CD4-positive, CD25-positive, alpha-beta regulatory T cell (primary cell): ENCODE measurements around the gene GLMP. TPM values are rescaled to one million over a fixed set of nuclear protein-coding genes. Genes with fewer than 3 reads are reported as not detected.
"Not testable (repeated sequence)": the region's sequence is repeated elsewhere in the genome, so short reads cannot be mapped to it uniquely, and the experiment has no call there.

Source experiments
- ATAC-seq, 2 donors: fragments of 150-1000 bp; cut with Tn5 transposase; one replicate each; pipeline ENCODE4 v1.10.0; 2021; ENCODE audit warnings: low read depth in 2 of 2, moderate number of reproducible peaks in 2 of 2, moderate library complexity in 1 of 2
- DNase-seq, 3 donors: peaks; one replicate each; pipeline versions ENCODE4 v3.0.0 to v3.0.0-alpha.2; 2012 to 2022; ENCODE audit warnings: mixed read lengths in 1 of 3
- H3K27ac ChIP-seq: one replicate; pipeline ENCODE4 v1.7.0; 2013; ENCODE audit warnings: mild to moderate bottlenecking, low read length; ENCODE audit not compliant: insufficient read depth, poor library complexity, severe bottlenecking
- H3K27me3 ChIP-seq: one replicate; pipeline ENCODE4 v1.7.0; 2013; ENCODE audit warnings: low read length; ENCODE audit not compliant: control insufficient read depth, insufficient read depth
- H3K36me3 ChIP-seq: one replicate; pipeline ENCODE4 v1.7.0; 2013; ENCODE audit warnings: mild to moderate bottlenecking, low read length, moderate library complexity; ENCODE audit not compliant: control insufficient read depth, insufficient read depth
- H3K4me1 ChIP-seq: 2 replicates; pipeline ENCODE4 v1.7.0; 2013; ENCODE audit warnings: mild to moderate bottlenecking, low read length; ENCODE audit not compliant: insufficient read depth, control insufficient read depth, poor library complexity, severe bottlenecking
- H3K4me3 ChIP-seq: one replicate; pipeline ENCODE4 v1.7.0; 2013; ENCODE audit warnings: low read depth, mild to moderate bottlenecking, low read length, moderate library complexity
- H3K9me3 ChIP-seq, 2 experiments: 1 replicate in 1 of 2; 2 replicates in 1 of 2; pipeline ENCODE4 v1.7.0; 2013; ENCODE audit warnings: low read length in 2 of 2, mild to moderate bottlenecking in 1 of 2, moderate library complexity in 1 of 2; ENCODE audit not compliant: control insufficient read depth in 2 of 2
- H3K27ac Mint-ChIP-seq, 3 donors: one replicate each; pipeline ENCODE4 v1.8.0; 2020 to 2022; ENCODE audit warnings: mild to moderate bottlenecking in 3 of 3, mixed read lengths in 3 of 3, moderate library complexity in 2 of 3
- H3K27me3 Mint-ChIP-seq: one replicate; pipeline ENCODE4 v1.8.0; 2022; ENCODE audit warnings: mild to moderate bottlenecking, mixed read lengths
- H3K36me3 Mint-ChIP-seq: one replicate; pipeline ENCODE4 v1.8.0; 2020; ENCODE audit warnings: mixed read lengths
- H3K4me1 Mint-ChIP-seq, 4 donors: one replicate each; pipeline ENCODE4 v1.8.0; 2020 to 2022; ENCODE audit warnings: mixed read lengths in 4 of 4, mild to moderate bottlenecking in 1 of 4
- H3K4me3 Mint-ChIP-seq, 4 donors: one replicate each; pipeline ENCODE4 v1.8.0; 2020 to 2022; ENCODE audit warnings: mild to moderate bottlenecking in 4 of 4, mixed read lengths in 4 of 4, moderate library complexity in 3 of 4
- H3K9me3 Mint-ChIP-seq, 7 donors: one replicate each; pipeline ENCODE4 v1.8.0; 2020 to 2022; ENCODE audit warnings: mixed read lengths in 7 of 7, mild to moderate bottlenecking in 3 of 7, moderate library complexity in 2 of 7
- polyA plus RNA-seq, 4 donors: library from polyadenylated mRNA; unstranded; fragments of 300-500 nt; fragmentation: Illumina TruSeq; gene quantifications; one replicate each; pipeline ENCODE4 v1.2.3, GENCODE V29; 2021
- total RNA-seq: library from RNA; stranded (reverse); gene quantifications from one replicate; pipeline ENCODE4 v1.2.3, GENCODE V29; 2022

GLMP gene
- total and polyA plus RNA-seq, 5 donors from 2014 or later, result 29.8 to 45.9 (median 36.5) TPM

DNA sequence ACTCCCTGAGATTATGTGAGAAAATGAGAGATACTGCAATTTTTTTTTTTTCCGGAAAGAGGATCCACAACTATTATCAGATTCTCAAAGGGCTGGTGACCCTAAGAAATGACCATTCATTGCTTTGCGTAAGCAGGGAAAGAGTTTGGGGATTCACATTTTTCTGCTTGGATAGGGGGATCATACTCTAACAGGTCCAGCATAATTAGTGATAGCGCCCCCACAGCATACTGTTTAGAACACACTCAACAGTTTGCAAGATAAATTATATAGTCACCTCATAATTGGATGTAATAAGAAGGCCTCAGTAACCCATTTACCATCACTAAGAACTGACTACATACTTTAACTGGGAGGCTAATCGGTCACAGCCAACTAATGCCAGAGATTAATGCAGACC lies 40.8 kb upstream of the GLMP start:
- Histone ChIP-seq H3K27me3 (no peaks in the 10 kb centered on the region), H3K4me1 (peaks cover 18% of the 10 kb centered on the region), H3K27ac (no peak overlapping the region), H3K36me3 (peaks cover 40% of the 10 kb centered on the region), H3K4me3 (peak overlapping the region; percentile 94), H3K9me3 (no peaks in the 10 kb centered on the region)
- Mint-ChIP-seq H3K9me3 (no peaks in the 10 kb centered on the region), H3K27ac (peak overlapping the region in 2 of 3 donors; percentile 31 to 99), H3K27me3 (no peaks in the 10 kb centered on the region), H3K4me3 (peak overlapping the region; percentile 91 to 99 (median 98)), H3K36me3 (peaks cover 17% of the 10 kb centered on the region), H3K4me1 (peaks cover 14 to 47% (median 37%) of the 10 kb centered on the region in 4 donors)
- ATAC-seq (no peak), DNase-seq (peak in 1 of 3 donors; percentile 35)

- not testable (repeated sequence) for H3K9me3 ChIP-seq, H3K4me3 ChIP-seq, H3K27ac ChIP-seq, H3K27ac Mint-ChIP-seq, H3K27me3 Mint-ChIP-seq, H3K4me1 Mint-ChIP-seq, ATAC-seq, H3K4me1 ChIP-seq, DNase-seq, H3K4me3 Mint-ChIP-seq, H3K9me3 Mint-ChIP-seq, H3K27me3 ChIP-seq
- peaks cover 61% of the 10 kb centered on the region for H3K36me3 ChIP-seq
- peaks cover 25% of the 10 kb centered on the region for H3K36me3 Mint-ChIP-seq
Measured at GRCh38 chr1:156323179-156323578, 27.7 kb upstream of the GLMP start.

GRCh38 chr1:156320560-156320959 lies 25.1 kb upstream of the GLMP start:
- H3K27me3 Mint-ChIP-seq, result no peaks in the 10 kb centered on the region
- H3K9me3 Mint-ChIP-seq, result no peaks in the 10 kb centered on the region
- peaks cover 0 to 4% (median 0%) of the 10 kb centered on the region in 4 donors for H3K4me1 Mint-ChIP-seq
- H3K27ac Mint-ChIP-seq, result peak overlapping the region in 1 of 3 donors; percentile 84
- ATAC-seq (no peak), DNase-seq (no peak)
- no peak overlapping the region for H3K4me3 ChIP-seq
- H3K36me3 Mint-ChIP-seq, result peaks cover 40% of the 10 kb centered on the region
- H3K27ac ChIP-seq, result no peak overlapping the region
- no peaks in the 10 kb centered on the region for H3K27me3 ChIP-seq
- H3K36me3 ChIP-seq, result peaks cover 85% of the 10 kb centered on the region
- H3K4me3 Mint-ChIP-seq, result no peak overlapping the region
- no peaks in the 10 kb centered on the region for H3K4me1 ChIP-seq
- no peaks in the 10 kb centered on the region for H3K9me3 ChIP-seq

GRCh38 chr1:156319664-156320063 lies 24.2 kb upstream of the GLMP start:
- no peaks in the 10 kb centered on the region for H3K9me3 Mint-ChIP-seq
- H3K4me1 Mint-ChIP-seq, result peaks cover 0 to 2% (median 0%) of the 10 kb centered on the region in 4 donors
- no peak overlapping the region for H3K27ac ChIP-seq
- ATAC-seq, result no peak
- no peak overlapping the region for H3K27ac Mint-ChIP-seq
- H3K4me3 ChIP-seq, result no peak overlapping the region
- no peaks in the 10 kb centered on the region for H3K4me1 ChIP-seq
- H3K9me3 ChIP-seq, result no peaks in the 10 kb centered on the region
- DNase-seq, result peak in 2 of 3 donors; percentile 29 to 51
- H3K4me3 Mint-ChIP-seq, result no peak overlapping the region
- H3K36me3 Mint-ChIP-seq, result peaks cover 41% of the 10 kb centered on the region
- H3K27me3 ChIP-seq, result no peaks in the 10 kb centered on the region
- H3K27me3 Mint-ChIP-seq, result no peaks in the 10 kb centered on the region
- peaks cover 89% of the 10 kb centered on the region for H3K36me3 ChIP-seq

- H3K4me3 ChIP-seq, result no peak overlapping the region
- H3K4me1 ChIP-seq, result no peaks in the 10 kb centered on the region
- H3K9me3 Mint-ChIP-seq, result no peaks in the 10 kb centered on the region
- ATAC-seq, result no peak
- H3K36me3 Mint-ChIP-seq, result peaks cover 41% of the 10 kb centered on the region
- no peak overlapping the region for H3K27ac Mint-ChIP-seq
- no peak for DNase-seq
- no peak overlapping the region for H3K27ac ChIP-seq
- peaks cover 90% of the 10 kb centered on the region for H3K36me3 ChIP-seq
- no peak overlapping the region for H3K4me3 Mint-ChIP-seq
- no peaks in the 10 kb centered on the region for H3K9me3 ChIP-seq
- no peaks in the 10 kb centered on the region for H3K27me3 ChIP-seq
- peaks cover 0 to 2% (median 0%) of the 10 kb centered on the region in 4 donors for H3K4me1 Mint-ChIP-seq
- H3K27me3 Mint-ChIP-seq, result no peaks in the 10 kb centered on the region
Measured at GRCh38 chr1:156316909-156317308, 21.4 kb upstream of the GLMP start.

GRCh38 chr1:156310962-156311361 lies 15.5 kb upstream of the GLMP start:
- H3K4me3 ChIP-seq, result no peak overlapping the region
- DNase-seq (no peak), ATAC-seq (no peak)
- no peaks in the 10 kb centered on the region for H3K9me3 ChIP-seq
- Mint-ChIP-seq H3K36me3 (peaks cover 25% of the 10 kb centered on the region), H3K9me3 (no peaks in the 10 kb centered on the region), H3K4me3 (no peak overlapping the region), H3K27me3 (no peaks in the 10 kb centered on the region), H3K4me1 (peaks cover 0 to 3% (median 0%) of the 10 kb centered on the region in 4 donors), H3K27ac (no peak overlapping the region)
- no peak overlapping the region for H3K27ac ChIP-seq
- H3K36me3 ChIP-seq, result peaks cover 76% of the 10 kb centered on the region
- H3K27me3 ChIP-seq, result no peaks in the 10 kb centered on the region
- no peaks in the 10 kb centered on the region for H3K4me1 ChIP-seq

DNA sequence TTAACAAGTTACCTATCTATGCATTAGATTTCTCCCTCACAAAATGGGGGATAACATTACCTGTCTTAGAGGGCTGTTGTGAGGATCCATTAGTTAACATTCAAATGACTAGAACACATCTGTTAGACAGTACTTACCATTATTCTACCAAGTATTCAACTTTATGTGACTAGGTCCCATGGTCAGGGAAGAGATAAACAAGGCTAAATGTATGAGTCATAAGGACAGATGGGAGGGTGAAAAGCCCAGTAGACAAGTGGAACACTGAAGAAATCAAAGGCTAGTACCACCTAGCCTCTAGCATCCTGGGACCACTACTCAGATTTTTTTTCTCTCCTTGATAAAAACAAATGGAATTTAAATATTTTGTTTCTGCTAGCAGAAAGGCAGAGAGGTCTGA lies 12.6 kb upstream of the GLMP start:
- DNase-seq (no peak), ATAC-seq (no peak)
- Histone ChIP-seq H3K27ac (no peak overlapping the region), H3K4me3 (no peak overlapping the region), H3K4me1 (no peaks in the 10 kb centered on the region), H3K9me3 (no peaks in the 10 kb centered on the region), H3K36me3 (peaks cover 54% of the 10 kb centered on the region), H3K27me3 (no peaks in the 10 kb centered on the region)
- H3K27ac Mint-ChIP-seq, result peak overlapping the region in 2 of 3 donors; percentile 21 to 61
- H3K4me1 Mint-ChIP-seq, result peaks cover 0 to 5% (median 0%) of the 10 kb centered on the region in 4 donors
- H3K9me3 Mint-ChIP-seq, result no peaks in the 10 kb centered on the region
- no peak overlapping the region for H3K4me3 Mint-ChIP-seq
- peaks cover 16% of the 10 kb centered on the region for H3K36me3 Mint-ChIP-seq
- H3K27me3 Mint-ChIP-seq, result no peaks in the 10 kb centered on the region

DNA sequence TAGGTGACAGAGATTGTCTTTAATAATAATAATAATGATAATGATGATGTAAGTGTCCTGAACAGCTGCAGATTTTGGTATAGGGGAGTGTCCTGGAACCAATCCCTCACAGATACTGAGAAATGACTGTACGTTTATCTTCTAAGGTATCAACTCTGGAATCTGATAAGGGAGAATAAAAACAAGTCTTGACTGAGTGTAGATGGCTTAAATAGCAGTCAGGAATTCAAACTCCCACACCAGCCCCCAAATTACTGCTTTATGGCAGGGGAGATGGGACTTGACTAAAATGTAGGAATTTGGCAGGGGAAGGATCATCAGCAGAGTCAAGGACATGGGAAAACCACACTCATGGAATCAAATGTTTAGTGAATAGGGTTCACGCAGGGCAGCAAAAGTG lies 9.7 kb upstream of the GLMP start:
- no peaks in the 10 kb centered on the region for H3K27me3 ChIP-seq
- DNase-seq (no peak), ATAC-seq (no peak)
- H3K27ac ChIP-seq, result no peak overlapping the region
- peaks cover 0 to 5% (median 0%) of the 10 kb centered on the region in 4 donors for H3K4me1 Mint-ChIP-seq
- H3K27me3 Mint-ChIP-seq, result no peaks in the 10 kb centered on the region
- no peak overlapping the region for H3K27ac Mint-ChIP-seq
- no peak overlapping the region for H3K4me3 ChIP-seq
- H3K9me3 Mint-ChIP-seq, result no peaks in the 10 kb centered on the region
- H3K36me3 Mint-ChIP-seq, result peaks cover 12% of the 10 kb centered on the region
- H3K9me3 ChIP-seq, result no peaks in the 10 kb centered on the region
- H3K36me3 ChIP-seq, result peaks cover 27% of the 10 kb centered on the region
- no peaks in the 10 kb centered on the region for H3K4me1 ChIP-seq
- H3K4me3 Mint-ChIP-seq, result no peak overlapping the region
